Measurements from ENCODE around the gene REEP3.

DNA sequence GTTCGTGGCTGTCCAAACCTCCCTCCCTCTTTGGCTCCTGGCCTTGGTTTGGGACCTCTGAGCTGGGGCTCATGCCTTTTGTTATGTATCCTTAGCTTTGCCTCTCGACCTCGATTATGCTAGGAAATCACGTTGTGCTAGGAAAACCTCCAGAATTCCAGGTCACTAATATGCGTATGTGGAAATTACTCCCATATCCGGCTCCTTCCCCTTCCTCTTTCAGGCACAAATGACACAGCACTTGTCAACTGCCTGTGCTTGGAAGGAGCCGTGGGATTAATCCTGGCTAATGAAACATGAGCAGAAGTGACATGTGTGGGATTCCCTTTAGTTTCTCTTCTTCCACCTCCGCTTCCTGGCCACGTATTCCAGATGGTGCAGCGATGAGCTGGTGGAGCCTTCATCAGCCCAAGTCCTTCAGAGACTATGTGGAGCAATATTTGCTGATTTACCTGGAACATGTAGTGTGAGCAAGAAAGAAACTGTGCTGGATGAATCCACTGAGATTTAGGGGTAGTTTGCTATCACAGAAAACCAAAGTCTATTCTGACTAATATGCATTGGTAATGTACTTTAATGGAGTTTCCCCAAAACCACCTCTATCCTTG lies 149.2 kb downstream of the REEP3 start:
- TF ChIP-seq GATA2 (IDR thresholded peaks at IDR 0.05; ENCODE audit: low read depth, low read length) (no peak), GATA3 (IDR thresholded peaks at IDR 0.05; ENCODE audit: low read depth, low read length) (no peak)

Measured in SH-SY5Y (cell line).